GM18951 (cell line): ENCODE measurements around the gene RSPH1.
A peak's percentile ranks its signal among the peaks of the same experiment; 100 is the strongest.

Experiments
- POLR2A ChIP-seq: IDR thresholded peaks from 4 replicates; pipeline ENCODE4 v1.6.1; 2011; ENCODE audit warnings: mild to moderate bottlenecking; ENCODE audit not compliant: insufficient read length, insufficient read depth; ENCODE audit errors: extremely low read depth
- in situ Hi-C: fragments of 300-500 bp; cut with MboI; formaldehyde crosslinking; loops from one replicate; pipeline ENCODE4 v1.12.0; 2022; ENCODE audit warnings: low sequenced_read_pairs, mixed read lengths, inconsistent platforms; ENCODE audit not compliant: unreplicated experiment

The RSPH1 gene

GRCh38 chr21:42468491-42469131 lies 27.4 kb downstream of the RSPH1 start:
- no peak for TF ChIP-seq POLR2A
- in situ Hi-C loops: loop anchor here (10.0 kb wide), 1 partner anchor 66 kb away; no protein-coding TSS in a partner anchor

- in situ Hi-C loops: loop anchor here (10.0 kb wide), 1 partner anchor 67 kb away; no protein-coding TSS in a partner anchor
- TF ChIP-seq POLR2A: no peak
These were observed 28.7 kb downstream of the RSPH1 start for GRCh38 chr21:42467140-42467983.

DNA sequence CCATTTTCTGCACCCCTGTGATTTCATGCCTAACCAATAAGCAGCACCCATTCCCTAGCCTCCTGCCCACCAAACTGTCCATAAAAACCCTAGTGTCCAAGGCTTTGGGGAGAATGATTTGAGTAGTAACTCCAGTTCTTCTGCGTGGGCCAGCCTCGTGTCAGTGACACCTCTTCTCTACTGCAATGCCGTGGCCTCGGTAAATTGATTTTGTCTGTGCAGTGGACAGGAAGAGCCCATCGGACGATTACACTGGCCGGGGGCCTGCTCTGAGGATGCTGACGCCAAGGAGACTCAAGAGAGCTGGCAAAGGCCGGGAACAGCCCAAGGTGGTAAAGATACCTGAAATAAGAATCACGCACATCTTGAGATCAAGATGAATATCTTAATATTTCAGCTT lies 29.3 kb downstream of the RSPH1 start:
- in situ Hi-C loops: loop anchor here (10.0 kb wide), 1 partner anchor 68 kb away; no protein-coding TSS in a partner anchor
- TF ChIP-seq POLR2A: no peak

DNA sequence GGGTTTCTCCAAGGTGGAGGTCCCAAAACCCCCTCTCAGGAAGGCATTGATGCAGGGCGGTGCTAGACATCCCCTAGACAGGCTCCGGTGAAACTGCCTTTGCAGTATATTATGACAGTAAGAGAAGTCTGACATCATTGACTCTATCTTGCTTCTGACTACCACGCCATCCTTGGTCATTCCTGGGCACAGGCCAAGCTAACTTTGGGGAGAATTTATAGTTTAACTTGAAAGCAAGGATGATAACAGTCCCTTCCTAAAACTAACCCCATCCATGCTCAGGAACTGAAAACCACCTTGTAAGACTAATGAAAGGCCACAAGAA lies 30.3 kb downstream of the RSPH1 start:
- TF ChIP-seq POLR2A: no peak
- in situ Hi-C loops: loop anchor here (10.0 kb wide), 1 partner anchor 69 kb away; no protein-coding TSS in a partner anchor

- TF ChIP-seq POLR2A: no peak
- in situ Hi-C loops: loop anchor here (10.0 kb wide), 1 partner anchor 70 kb away; no protein-coding TSS in a partner anchor
These were observed 30.8 kb downstream of the RSPH1 start for GRCh38 chr21:42465008-42465802.

DNA sequence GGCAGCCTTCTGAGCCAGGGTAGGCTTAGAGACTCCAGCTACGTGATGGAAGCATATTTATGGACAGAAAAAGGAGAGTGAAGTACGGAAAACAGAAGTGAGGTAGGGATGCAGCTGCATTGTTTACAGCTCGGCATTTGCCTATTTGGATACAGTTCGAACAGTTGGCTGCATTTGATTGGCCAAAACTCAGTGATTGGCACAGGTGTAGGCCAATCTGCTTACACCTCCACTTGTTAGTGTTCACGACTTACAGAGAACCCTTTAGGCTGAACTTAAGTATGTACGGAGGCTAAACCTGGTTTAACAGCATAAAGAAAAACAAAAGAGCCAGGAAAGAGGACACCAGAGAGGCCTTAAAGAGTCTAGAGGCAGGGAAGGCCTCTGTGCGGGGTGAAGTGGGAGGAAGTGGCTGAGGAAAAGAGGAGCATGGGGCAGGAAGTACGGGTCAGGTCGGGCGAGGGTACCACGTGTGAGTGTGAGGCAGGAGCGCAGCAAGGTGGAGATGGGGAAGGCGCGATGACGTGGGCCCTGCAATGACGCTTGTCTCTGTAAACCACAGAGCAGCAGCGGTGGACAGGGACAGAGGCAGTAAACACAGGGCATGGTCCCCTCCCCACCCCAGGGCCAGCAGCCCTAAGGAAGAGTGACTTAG lies 32.0 kb downstream of the RSPH1 start:
- in situ Hi-C loops: loop anchor here (10.0 kb wide), 1 partner anchor 71 kb away; no protein-coding TSS in a partner anchor

GRCh38 chr21:42461881-42462877 lies 33.8 kb downstream of the RSPH1 start:
- no peak for TF ChIP-seq POLR2A
- in situ Hi-C loops: loop anchor here (10.0 kb wide), 1 partner anchor 73 kb away; no protein-coding TSS in a partner anchor

More for the DNA sequence above, 32.0 kb downstream of the RSPH1 start:
- TF ChIP-seq POLR2A: no peak

DNA sequence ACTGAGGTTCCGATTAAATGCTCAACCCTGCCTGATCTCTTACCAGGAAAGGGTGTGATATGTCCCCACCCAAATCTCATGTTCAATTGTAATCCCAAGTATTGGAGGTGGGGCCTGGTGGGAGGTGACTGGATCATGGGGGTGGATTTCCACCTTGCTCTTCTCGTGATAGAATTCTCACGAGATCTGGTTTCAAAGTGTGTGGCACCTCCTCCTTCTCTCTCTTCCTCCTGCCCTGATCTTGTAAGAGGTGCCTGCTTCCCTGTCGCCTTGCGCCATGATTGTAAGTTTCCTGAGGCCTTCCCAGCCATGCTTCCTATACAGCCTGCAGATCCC lies 34.9 kb downstream of the RSPH1 start:
- TF ChIP-seq POLR2A: no peak
- in situ Hi-C loops: loop anchor here (10.0 kb wide), 1 partner anchor 74 kb away; no protein-coding TSS in a partner anchor

GRCh38 chr21:42460391-42461184 lies 35.4 kb downstream of the RSPH1 start:
- in situ Hi-C loops: loop anchor here (10.0 kb wide), 1 partner anchor 74 kb away; no protein-coding TSS in a partner anchor

DNA sequence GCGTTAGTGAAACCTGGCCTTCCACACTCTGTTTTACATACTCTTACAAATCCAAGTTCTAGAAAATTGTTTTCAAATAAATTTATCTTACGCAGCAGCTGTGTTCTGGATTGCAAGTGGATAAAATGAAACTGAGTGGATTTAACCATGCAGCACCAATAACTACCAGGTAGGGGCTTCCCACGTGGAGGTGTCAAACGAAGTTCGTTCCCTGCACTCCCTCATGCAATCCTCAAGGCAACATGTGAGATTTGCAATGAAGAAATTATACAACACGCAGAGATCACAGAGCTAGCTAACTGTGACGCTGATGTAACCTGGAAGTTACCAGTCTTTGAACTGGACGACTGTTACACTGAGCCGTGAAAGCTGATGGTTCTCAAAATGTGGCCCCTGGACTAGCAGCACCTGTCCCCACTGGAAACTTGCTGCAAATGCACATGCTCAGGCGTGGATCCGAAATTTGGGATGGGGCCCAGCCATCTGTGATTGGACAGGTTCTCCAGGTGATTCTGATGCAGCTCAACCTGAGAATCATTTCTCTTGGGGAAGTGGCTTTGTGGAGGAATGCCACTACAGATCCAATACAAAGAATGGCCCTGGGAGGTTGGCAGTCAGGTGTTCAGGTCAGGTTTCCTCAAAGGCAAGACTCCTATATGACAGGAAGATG lies 36.3 kb downstream of the RSPH1 start:
- TF ChIP-seq POLR2A: no peak
- in situ Hi-C loops: loop anchor here (10.0 kb wide), 3 partner anchors 75 to 315 kb away; partner anchors contain the start of gene TFF3

More at GRCh38 chr21:42460391-42461184, 35.4 kb downstream of the RSPH1 start:
- peak; percentile 10 for TF ChIP-seq POLR2A

- TF ChIP-seq POLR2A: no peak
- in situ Hi-C loops: loop anchor here (10.0 kb wide), 2 partner anchors 144 to 314 kb away; partner anchors contain the start of gene TFF3
These were observed 37.0 kb downstream of the RSPH1 start for GRCh38 chr21:42459082-42459460.
